NCI-H345 treated with DMSO at 0.1 percent for 48 hours (cell line): Measurements from ENCODE around the gene SUN1.
A peak's percentile ranks its signal among the peaks of the same experiment; 100 is the strongest.

ENCODE experiments used
- DNase-seq: peaks from one replicate; lab custom pipeline; 2025; ENCODE audit not compliant: unreplicated experiment; lab: John Stamatoyannopoulos, UW

Gene SUN1

DNA sequence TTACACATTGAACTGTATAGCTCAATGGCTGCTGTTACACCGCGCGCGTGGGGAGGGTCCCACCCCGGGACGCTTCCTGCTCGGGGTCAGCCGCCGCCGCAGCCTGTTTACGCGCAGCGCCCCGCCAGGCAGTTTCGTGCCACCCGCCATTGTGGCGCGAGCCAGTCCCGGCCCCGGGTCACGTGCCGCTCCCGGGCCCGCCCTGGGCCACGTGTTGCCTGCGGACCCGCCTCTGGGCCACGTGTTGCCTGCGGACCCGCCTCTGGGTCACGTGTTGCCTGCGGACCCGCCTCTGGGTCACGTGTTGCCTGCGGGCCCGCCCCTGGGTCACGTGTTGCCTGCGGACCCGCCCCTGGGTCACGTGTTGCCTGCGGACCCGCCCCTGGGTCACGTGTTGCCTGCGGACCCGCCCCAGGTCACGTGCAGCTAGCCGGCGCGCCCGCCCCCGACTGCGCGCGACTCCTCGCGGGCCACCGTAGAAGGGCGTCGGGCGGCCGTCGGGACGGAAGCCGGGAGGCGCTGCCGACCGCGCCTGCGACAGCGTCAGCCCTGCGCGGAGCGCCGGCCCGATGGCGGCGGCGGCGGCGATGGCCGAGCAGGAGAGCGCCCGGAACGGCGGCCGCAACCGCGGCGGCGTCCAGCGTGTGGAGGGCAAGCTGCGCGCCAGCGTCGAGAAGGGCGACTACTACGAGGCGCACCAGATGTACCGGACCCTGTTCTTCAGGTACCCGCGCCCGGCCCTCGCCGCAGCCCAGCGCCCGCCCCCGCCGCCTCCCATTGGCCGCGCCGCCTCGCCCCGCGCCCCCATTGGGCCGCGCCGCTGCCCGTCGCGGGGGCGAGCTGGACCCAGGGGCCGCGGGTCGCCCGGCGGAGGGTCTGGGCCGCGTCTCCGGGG, 44.0 kb downstream of the SUN1 start, which contains the start of gene GET4:
GET4 (plus strand) TSS at position 478 of the 895 bp plus-strand sequence; CDS start at position 570, 92 bp downstream.
- DNase-seq = peak; percentile 87

- DNase-seq = no peak
Observed at GRCh38 chr7:876972-877311, 44.7 kb downstream of the SUN1 start.

- DNase-seq = no peak
Observed at GRCh38 chr7:877312-878232, 45.3 kb downstream of the SUN1 start.

DNA sequence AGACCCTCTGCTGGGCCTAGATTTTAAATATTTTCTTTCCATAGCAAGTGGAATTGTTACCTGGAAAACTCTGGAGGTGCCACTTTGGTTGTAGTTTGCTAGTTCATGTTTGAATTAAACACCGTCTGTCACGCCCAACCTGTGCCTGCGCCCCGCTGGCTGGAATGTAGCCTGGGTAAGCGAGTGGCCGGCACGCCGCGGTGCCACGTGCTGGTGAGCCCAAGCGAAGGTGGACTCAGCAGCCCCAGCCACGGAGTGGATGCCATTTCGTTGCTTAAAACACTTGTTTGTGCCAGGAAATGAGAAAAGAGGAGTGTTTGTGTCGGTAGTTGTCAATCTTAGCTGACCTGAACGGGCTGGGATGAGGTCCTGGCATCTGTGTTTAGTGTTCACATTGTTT, 46.8 kb downstream of the SUN1 start:
- no peak for DNase-seq

DNA sequence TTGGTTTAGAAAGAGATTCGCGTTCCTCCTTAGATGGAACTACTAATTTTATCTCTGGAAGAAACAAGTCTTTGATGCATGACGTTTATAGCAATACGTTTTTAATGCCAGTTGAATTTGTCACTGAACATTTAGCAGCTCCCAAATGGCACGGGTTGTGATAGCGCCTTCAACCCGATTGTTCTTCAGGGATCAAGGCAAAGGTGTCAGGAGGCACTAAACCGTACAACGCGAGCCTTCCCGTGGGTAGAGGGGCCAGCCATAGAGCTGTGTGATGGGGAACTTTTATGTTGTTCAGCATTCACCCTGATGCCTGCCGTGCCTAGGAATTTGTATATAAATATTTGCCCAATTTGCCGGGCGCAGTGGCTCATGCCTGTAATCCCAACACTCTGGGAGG, 47.4 kb downstream of the SUN1 start:
- no peak for DNase-seq

DNA sequence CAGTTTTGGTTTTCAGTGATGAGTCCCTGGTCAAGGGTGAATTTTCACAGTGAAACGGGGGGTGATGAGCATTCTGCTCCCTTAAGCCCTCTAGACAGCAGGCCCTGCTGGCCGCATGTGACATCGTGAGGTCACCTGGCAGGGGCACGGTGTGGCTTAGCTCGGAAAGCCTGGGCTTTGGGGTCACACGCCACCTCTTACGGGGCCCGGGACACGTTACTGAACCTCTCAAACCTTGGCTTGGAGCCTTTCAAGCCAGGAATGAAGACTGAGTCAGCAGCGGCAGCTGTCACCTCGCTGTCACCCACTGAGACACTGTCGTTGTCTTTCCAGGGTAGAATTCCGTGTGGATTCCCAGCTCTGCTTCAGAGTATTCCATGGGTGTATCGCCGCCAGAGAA, 48.2 kb downstream of the SUN1 start:
- no peak for DNase-seq

- DNase-seq = peak; percentile 79
Observed at GRCh38 chr7:881441-882234, 49.4 kb downstream of the SUN1 start.

DNA sequence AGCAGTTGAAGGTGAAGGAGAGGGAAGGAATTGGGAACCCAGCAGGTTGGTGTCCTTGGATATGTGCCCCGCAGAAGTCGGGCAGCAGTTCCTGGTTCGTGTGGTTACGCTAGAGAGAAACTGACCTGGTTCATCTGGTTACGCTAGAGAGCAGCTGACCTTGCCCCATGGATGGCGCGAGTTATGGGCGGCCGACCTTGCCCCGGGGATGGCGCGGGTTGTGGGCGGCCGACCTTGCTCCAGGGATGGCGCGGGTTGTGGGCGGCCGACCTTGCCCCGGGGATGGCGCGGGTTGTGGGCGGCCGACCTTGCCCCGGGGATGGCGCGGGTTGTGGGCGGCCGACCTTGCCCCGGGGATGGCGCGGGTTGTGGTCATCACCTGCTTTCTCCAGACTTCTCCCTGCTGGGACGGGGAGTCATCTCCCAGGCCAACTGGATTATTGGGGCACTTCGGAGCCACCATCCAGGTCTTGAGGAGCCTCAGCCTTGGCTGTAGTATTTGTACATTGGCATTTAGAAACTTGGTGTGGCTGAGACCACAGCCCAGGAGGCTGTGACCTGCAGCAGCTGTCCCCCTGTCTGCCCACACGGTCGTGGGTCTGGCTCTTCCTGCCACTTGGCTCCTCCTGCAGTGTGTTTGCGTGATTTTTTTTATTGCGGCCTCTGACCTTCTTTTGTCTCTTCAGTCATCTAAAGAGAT, 50.2 kb downstream of the SUN1 start:
- no peak for DNase-seq

DNA sequence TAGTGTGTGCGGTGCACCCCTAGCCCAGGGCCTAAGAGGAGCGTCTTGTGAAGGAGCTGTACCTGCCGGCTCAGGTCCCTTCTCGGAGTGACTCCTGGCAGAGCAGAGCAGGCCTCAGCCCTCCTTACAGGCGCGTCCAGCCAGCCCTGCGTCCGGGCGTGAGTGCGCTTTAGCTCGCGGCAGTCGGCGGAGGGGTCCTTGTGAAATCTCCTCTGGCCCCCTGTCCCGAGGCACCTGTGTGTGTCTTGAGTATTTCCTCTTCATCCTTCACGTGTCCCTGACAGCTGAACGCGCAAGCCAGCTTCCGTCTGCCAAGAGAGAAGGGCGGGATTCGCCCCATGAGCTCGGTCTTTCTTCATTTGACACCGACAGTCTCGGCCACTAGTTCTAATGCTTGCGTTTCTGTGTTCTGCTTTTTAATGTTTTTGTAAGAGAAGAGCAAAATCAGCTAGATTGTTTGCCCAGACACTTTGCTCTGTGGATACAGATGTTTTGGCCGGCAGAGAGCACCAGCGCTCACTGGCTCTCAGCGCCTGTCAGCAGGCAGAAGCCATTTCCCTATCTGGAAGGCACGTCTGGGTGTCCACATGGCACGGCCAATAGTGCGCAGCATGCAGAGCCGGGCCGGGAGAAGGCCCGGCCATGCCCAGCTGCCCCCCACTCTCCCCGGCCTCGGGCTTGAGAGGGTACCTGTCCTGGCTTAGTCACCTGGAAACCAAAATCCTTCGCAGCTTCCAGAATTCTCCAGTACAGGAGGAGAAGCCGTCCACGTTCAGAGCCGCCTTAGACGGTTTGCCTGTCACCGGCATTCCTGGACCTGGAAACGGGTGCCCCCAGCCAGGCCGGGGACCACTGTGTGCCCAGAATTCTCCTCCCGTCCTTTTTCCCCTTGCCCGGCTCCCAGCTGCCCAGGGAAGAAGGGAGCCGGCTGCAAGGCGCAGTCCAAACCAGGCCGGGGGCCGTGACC, 51.1 kb downstream of the SUN1 start:
- no peak for DNase-seq

GRCh38 chr7:884191-885003, 52.1 kb downstream of the SUN1 start:
- DNase-seq = no peak

DNA sequence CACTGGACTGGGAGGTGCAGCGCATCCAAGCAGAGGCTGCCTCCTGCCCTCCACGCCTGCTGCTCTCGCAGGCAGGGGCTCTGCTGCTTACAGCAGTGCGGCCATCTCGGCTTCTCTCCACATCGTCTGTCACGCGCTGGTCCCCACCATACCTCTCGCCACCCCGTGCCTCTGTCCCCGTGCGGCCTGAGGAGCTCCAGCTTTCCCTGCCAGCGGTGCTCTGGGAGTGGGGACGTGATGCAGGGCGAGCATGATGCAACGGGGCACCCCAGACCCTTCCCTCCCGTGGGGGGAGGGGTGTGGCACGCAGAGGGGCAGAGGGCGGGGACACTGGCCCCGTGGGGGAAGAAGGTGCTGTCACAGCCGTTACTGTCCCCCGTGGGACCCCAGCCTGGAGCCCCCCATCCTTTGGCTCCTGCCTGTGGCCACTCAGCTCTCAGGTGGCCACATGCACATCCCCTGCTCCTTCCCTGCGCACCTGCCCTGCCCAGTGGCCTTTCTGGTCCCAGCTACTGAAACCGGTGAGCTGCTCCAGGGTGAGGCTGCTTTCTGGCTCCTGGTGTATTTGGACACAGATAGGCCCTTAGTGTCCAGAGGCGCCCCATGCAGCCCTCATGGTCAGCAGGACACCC, 53.1 kb downstream of the SUN1 start:
- no peak for DNase-seq

- no peak for DNase-seq
Observed at GRCh38 chr7:885893-886625, 53.8 kb downstream of the SUN1 start.

DNA sequence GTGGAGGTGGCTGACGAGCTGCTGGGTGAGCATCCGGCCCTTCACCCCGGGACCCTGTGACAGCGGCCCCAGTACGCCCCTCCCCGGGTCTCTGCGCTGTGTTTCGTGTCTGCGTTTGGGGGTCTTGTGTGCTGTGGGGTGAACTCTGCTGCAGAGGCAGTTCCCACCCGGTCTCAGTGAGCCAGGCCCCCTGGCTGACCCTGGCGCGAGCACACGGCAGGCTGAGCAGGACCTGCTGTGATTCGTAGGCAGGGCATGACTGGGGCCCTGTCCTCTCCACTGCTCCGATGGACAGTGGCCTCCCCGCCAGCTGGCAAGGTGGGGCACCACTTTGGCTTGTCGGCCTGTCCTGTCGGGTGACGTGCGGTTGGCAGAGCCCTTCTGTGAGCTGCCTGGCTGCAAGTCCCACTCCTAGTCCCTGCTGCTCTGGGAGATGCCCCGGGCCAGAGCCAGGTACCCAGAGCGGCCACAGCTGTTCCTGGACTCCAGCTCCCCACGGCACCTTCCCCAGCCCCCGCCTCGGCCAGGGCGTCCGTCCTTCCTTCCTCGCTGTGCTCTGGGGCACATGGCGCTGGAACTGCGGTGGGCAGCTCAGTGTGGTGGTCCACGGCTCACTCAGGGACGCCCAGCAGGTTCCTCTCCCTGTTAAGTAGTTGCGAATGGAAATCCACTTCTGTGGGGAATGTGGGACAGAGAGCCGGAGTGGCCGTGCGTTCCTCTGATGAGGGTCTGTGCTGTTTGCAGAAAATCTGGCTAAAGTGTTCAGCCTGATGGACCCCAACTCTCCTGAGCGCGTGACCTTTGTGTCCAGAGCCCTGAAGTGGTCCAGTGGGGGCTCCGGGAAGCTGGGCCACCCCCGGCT, 54.6 kb downstream of the SUN1 start:
- no peak for DNase-seq

- DNase-seq = no peak
Observed at GRCh38 chr7:887488-887820, 55.2 kb downstream of the SUN1 start.

GRCh38 chr7:888081-889024, 56.1 kb downstream of the SUN1 start:
- DNase-seq = no peak

DNA sequence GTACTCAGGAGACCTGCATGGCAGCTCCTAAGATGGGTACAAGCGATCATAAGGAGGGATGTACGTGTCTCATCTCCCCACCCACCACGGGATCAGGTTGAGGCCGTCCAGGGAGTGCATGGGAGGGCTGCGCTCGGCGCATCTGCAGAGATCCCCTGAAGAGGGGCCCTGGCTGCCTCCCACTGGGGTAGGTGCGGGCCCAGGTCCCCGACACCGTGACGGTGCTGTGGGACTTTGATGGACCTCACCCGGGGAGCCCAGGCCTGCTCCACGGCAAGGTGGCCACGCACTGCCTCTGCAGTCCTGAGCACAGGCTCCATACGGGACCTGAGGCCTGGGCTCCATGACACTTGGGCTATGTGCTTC, 56.7 kb downstream of the SUN1 start:
- DNase-seq = no peak
